HL-60/S4 treated with phorbol 12-myristate 13-acetate at 8.2 ng/mL for 4 days and 3 days (cell line): ENCODE data around the gene CEBPG.

ENCODE experiments used
- in situ Hi-C: fragments of 300-500 bp; cut with MboI; formaldehyde crosslinking; loops from 2 replicates; pipeline ENCODE4 v1.15.0; 2022; ENCODE audit warnings: low sequenced_read_pairs

The CEBPG gene

DNA sequence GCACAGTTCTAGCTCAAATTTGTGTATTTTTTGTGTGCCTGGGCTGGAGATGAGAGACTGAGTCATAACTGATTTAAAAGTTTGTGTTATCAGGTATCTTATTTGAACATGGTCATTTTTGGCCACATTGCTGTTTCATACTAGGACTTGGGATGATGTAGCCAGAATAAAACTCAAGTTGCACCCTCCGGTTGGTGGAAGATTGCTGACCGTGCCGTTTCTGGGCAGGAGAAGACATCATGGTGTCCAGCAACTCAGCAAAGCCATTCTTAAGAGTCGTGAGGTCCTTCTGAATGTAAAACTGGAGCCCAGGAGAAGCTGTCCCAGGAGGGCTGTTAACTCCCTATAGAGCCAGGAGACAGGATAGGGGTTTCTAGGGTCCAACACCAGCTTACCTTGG is 7.6 kb downstream of the CEBPG start:
- in situ Hi-C loops = no loop called here

DNA sequence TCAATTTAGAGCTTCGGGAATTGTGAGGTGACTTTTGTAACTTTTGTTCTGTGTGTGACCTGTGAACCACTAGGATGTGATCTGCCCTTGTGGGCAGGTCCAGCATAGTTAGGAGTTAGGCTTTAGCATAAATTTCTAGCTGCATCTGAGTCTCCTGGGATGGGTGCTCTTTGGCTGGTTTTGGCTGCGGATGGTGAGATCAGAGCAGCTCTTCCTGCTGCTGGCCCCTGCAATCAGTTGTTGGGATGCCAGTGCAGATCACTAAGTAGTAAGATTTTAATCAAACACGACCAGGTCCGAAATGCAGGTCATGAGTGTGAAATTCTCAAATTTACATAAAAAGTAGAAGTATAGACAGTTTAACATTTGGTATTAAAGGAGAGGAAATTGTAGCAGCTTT is 8.5 kb downstream of the CEBPG start:
- in situ Hi-C loops = no loop called here

DNA sequence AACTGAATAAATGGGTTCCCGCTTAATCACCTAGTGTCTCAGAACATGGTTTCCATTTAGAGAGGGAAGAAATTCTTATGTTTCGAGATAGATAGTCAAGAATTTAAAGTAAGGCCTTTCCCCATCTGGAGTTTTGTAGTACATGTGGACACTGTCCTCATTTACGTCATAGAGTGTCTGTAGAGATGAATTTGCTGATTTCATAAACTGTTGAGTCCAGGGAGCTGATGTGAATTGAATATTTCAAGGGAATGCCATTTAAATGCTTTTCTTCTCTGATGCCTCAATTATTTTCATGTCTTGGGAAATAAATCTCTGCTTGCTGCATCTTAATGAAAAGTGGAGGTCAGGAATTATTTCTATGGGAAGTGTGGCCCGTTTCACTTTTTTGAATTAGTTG is 9.5 kb downstream of the CEBPG start:
- in situ Hi-C loops = no loop called here

DNA sequence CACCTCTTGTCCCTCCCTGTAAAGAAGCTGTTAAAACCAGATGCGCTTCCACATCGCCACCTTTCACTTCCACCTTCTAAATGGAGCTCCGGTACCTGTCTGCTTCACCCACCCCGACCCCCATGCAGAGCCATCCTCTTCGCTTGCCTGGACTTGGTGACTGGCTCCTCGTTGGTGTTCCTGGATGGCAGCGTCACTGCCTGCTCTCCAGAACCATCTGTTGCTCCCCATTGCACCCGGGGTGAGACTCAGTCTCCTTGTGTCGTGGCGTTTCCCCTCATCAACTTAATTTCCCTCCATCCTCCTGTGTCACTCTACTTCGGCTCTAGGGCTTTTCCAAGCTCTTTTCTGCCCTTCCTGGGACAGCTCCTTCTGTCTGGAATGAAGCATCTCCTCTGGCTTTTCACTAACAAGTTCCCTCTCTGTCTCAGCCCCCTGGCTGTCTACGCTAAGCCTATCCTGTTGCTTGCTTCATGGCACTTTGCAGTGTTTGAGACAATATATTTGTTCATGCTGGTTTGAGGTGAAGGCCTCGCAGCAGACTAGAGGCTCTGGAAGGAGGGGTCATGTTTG is 10.3 kb downstream of the CEBPG start:
- in situ Hi-C loops = no loop called here

DNA sequence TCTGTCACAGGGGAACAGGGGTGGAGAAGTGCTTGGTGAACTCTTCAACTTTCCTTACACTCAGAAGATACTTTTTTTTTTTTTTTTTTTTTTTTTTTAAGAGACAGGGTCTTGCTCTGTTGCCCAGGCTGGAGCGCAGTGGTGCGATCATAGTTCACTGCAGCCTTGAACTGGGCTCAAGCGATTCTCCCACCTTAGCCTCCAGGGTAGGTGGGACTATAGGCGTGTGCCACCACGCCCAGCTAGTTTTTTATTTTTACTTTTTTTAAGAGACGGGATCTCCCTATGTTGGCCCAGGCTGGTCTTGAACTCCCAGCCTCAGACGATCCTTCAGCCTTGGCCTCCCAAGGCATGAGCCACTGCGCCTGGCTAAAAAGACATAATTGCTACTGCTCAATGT is 11.5 kb downstream of the CEBPG start:
- in situ Hi-C loops = no loop called here

DNA sequence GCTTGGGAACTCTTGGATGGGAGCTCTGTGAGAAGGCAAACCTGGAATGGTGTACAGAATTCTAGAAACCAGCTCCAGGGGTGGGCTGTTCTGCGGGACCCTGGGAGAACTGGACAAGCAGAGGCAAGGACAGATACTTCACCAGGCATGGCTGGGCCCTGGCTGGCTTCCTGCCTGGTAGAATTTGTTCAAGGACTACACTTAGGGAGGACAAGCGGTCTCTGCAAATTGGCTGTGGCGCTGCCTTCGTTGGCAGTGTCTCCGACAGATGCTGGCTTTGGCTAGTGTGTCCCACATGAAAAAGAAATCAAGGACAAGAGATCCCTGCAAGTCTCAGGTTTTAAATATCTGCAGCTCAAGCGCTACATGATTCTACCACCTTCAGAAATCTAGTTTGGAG is 12.4 kb downstream of the CEBPG start:
- in situ Hi-C loops = no loop called here

DNA sequence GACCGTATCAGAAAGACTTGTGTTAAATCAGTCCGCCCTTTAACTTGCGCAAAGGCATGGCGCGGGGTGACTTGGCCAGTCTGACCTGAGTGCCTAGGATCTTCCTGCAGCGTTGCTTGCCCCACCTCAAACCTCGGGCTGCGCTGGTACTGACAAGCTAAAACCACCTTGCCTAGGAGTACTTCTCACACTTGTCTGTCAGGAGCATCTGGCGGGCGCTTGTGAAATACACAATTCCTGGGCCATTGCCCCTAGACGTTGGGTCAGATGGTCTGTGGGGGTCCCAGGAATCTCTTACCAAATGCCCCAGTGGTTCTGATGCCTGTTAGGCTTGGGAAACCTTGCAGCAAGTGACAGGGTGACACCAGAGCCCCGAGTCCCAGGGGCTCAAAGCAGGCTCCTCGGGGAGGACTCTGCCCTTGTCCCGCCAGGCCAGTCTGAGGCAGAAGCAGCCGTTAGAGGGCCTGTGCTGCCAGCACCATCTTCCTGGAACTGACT is 12.9 kb downstream of the CEBPG start:
- in situ Hi-C loops = no loop called here

DNA sequence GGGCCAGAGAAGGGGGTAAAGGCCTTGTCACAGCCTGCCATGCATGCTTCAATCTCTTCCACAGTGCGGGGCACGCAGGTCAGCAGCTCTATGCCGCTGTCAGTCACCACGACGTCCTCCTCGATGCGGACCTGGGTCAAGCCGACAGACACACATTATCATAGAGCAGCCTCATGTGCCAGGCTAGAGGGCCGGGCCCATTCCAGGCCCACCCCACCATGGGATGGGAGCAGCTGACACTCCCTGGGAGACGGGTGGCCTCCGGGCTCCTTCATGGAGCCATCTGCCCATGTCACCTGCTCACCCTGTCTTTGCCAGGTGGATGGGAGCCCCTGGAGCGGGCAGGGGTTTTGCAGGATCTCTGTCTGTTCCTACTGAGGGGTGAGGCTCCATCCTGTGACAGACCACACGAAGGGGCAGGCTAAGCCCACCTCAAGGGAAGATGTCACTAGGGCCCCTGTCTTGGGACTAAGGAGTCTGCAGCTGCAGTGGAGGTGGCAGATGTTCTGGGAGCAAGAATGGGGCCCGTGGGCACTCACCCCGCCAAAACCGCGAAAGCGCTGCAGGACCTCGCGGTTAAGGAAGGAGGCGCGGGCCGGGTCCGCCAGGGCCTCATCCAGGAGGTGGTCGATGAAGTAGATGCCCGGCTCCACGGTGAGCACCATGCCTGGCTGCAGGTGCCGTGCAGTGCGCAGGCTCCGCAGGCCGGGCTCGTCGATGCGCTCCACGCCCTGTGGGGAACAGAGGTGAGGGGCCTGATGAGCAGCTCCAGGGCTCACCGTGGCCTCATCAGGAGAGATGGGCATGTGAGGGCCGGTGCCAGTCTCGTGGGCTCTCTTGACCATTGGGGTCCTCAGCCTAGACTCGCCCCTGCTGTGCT is 14.1 kb downstream of the CEBPG start:
- in situ Hi-C loops = no loop called here

DNA sequence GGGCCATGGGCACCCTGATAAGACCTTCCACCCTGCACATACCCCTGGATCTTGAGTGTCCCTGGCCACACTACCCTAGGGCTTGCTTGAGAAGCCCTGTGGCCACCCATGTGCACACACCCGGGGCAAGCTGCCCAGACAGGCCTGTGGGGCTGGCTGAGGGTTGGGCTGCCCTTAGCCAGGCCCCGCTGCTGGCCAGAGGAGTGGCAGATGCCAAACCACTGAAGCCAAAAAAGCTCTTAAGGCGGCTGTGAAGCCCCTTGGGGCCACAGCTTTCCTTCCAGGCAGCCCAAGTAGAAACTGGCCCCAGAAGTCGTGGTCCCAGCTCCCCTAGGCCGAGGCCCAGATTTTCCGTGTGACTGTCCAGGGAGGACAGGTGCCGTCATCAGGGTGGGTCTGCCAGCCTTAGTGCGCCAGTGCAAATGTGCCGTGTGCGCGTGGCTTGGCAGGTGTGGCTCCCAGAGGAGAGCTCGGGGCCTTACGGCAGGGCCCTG is 14.8 kb downstream of the CEBPG start:
- in situ Hi-C loops = no loop called here

DNA sequence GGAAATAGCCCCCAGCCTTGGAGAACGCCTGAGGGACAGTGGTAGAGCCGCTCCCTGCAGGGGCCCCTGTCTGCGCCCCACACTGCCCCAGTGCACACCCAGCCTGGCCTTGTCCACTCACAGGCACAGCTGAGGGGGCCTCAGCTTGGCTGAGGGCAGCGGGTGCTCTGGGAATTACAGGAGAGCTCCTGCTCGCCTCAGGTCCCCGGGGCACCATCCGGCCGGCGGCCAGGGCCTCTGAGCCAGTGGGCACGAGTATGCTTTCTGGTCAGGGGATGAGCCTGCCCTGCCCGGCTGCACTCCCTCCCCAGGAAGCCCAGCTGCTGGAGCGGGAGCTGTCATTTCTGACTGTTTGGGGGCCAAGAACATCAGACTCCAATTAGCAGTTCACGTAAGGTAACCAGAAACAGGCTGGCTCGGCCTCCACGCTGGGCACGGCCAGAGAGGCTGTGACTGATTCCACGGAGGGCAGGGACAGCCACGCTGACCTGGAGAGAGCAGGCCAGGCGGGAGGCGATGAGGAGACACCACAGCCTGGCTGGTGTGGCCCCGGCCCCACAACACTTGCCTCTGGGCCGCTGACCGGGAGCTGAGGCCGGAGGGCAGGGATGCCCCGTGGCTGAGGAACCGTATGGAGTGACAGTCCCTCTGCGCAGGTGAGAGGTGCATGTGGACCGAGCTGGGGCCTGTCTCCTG is 15.4 kb downstream of the CEBPG start:
- in situ Hi-C loops = no loop called here

DNA sequence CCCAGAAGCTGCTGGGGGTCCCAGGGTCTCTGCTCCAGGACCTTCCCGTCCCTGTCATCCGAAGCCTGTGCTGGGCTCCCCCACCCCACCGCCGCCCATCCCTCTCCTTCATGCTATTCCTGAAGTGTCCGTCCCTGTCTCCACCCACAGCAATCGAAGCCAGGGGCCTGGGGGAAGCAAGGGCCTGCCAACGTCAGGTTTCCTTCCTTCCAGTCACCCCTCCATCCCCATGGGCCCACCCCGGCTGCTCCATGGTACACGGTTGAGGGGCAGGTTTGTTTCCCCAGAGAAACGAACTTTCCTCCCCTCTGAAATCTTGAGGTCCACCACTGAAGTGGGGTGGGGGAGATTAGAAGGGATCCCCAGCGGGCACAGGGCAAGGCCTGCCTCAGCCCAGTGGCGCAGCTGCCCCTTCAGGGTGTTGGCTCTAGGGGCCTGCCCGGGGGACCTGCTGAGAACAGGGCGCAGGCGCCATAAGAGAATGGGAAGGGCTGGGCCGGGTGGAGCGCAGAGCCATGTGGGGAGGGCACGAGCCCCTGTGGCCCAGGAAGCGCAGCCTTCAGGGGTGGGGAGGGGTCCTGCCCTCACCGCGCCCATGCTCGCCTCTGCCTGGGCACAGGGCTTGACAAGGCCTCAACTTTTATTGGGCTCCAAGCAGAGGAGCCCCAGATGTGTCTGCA is 16.1 kb downstream of the CEBPG start:
- in situ Hi-C loops = no loop called here

DNA sequence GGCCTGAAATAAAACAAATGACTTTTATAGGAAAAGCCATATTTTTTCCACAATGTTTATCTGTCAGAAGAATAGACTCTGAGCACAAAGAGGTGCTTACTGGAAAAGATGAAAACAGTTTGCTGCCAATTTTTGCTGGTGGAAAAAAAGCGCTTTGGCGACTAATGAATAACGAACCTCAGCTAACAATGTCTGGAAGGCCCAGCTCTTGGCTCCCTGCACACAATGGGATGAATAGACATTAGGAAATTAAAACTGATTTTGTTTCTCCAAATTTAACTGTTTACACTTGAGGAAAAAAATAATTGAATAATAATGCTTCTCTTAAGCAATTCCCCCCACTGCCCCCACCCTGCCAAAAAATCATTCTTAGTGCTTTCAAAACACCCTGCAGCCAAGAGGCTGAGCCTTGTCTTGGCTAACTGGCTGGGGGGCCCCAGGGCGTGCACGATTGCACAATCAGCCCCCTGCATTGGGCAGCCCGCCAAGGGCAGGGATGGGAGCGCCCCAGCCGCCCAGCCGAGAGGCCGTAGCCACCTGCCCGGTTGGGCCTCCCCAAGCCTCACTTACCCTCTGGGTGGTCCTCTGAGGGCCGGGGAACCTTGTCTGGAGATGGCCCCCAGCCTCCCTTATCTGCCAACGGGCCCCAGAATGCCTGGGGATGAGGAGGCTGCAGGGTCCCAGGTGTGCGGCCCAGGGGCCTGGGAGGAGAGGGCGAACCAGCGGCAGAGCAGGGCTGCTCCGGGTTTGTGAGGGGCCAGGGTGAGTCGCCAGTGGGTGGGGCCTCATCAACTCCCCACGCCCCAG is 16.8 kb downstream of the CEBPG start:
- in situ Hi-C loops = no loop called here

DNA sequence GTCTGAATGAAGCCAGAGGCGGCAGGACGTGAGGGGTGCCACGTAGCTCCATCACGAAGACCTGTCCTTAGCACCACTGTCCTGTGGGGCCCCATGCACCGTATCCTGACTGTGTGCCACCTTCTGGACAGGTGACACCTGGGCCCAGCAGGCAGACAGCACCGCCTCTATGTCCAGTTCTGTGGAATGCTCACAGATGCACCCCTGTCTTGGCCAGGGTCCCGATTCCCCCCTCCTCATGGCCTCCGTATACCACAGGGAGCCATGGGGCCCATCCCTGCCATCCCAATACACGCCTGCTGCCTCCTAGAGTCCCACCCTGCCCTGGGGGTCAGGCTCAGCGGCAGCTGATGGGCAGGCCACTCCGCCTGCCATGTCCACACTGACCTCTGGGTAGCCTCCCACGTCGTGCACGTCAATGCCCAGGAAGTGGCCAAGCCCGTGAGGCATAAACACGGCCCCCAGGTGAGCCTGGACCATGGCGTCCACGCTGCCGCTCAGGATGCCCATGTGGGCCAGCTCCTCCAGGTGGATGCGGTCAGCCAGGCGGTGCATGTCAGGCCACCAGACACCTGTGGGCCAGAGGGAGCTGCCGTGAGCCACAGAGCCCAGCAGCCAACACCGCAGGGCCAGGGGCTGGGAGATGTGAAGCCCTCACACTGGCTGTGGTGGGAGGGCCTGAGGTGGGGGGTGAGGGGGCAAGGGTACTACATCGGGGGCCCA is 17.6 kb downstream of the CEBPG start:
- in situ Hi-C loops = no loop called here

DNA sequence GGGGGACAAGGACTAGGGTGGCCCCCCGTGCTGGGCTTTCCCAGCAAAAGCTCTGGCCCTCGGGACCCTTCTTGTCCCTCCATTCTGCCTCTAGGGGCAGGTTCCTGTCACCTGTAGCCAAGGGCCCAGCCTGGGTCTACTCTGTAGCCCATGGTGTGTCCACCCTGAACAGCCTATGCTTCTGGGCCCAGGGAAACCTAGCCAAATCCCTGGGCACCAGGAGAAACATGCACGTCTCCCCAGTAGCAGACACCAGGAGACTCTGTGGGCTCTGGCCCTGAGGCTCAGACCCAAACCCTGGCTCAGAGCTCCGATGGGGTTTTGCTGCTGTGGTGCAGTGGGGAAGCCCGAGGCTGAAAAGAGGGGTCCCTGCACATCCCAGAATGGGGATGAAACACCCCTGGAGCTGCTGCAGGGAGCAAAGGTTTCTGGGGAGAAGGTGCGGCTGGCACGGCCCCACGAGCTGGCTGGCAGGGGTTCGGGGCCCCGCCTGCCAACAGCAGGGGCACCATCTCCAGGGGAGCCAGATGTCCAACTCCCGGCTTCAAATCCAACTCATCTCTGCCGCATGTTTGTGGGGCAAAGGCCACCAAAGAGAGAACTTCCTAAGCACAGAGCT is 18.2 kb downstream of the CEBPG start:
- in situ Hi-C loops = no loop called here

DNA sequence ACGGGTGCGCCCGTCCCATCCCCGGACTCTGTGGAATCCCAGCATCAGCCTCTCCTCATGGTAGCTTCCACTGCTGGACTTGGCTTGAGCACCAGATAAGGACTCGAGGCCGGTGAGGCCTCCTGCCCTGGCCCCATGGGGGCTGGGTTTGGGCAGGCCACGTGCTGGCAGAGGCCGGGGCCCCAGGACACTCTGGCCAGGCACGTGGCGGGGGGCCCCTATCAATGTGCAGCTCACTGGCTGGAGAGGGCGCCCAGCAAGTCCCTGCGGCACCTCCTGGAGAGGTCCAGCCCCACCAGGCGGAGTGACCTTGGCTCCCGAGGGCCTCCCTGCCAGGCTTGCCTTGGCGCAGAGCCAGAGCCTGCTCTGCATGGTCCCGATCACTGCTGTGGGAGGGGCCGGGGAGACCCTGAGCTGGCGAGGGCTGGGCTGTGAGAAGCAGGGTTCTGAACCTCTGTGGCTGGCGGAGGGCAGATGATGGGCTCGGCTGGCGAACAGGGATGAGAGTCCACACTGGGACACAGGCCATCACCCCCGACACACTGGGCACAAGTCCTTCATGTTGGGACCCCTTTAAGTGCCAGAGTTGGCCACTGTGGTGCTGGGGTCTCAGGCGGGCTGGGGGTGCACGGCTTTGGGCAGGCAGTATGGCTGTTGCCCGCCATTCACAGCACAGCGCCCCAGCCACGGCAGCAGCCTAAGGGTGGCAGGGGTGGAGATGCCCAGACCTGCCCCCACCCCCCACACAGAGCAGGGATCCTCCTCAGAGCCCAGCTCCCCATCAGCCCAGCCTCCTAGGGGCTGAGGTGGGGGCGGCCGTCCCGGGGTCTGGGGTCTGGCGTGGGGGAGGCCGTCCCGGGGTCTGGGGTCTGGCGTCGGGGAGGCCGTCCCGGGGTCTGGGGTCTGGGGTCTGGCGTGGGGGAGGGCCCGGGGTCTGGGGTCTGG is 19.1 kb downstream of the CEBPG start:
- in situ Hi-C loops = no loop called here

DNA sequence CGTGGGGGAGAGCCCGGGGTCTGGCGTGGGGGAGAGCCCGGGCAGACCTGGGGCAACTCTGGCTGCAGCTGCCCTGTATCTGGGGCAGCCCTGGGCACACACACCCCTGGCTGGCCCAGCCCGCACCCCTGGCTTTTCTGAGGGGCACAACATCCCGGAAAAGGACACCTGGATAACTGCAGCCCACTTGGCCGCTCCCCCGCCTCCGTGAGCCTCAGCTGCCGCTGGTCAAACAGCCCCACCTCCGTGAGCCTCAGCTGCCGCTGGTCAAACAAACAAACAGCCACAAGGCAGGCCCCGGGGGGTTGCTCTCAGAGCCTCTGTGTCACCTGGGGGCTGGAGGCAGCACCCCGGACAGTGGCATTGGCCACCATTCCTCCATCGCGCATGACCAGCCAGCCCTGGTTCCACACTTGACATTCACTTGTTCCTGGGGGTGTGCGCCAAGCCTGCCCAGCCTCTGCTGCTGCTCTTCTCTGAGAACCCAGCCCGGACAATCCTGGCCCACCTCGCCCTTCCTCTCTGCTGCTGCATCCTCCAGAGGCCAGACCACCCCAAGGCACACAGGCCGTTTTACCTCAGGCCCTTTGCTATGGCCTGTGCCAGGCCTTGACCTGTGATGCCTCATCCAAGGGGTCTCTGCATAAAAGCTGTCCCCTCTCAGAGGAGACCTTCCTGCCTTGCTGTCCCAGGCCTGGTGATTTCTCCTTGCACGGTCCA is 19.9 kb downstream of the CEBPG start:
- in situ Hi-C loops = no loop called here

DNA sequence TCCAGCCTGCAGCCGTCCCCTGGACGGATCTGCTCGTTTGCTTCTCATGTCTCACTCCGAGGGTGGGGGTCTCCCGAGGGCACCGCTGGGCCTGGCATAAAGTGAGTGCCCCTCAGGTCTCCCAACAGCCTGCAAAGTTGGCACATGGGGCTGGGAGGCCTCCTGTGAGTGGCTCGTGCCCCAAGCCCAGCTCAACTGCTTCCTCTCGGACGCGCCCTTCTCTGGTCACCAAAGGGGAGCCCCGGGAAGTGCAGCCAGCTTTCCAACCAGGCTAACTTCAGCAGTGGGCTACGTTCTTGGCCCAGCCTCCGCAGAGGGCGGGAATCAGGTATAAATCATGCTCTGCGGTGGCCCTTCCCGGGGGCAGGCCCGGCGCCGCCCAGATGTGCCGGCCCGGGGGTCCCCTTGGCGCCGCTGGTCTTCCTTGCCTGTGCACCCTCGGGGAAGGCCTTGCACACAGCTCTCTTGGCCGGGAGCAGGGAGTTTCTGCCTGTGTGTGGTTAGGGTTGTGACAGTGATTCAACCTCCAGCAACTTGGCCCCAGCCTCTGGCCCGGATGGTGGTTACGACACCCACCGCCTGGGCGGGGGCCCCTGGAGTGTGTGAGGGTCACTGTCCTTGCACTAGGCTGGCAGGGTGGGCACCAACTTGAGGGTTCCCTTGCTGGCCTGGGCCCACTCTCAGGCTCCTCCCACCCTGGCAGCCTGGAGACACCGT is 20.7 kb downstream of the CEBPG start:
- in situ Hi-C loops = no loop called here
